Retinal pigment epithelial cell (primary cell): Measurements from ENCODE around the gene SLC24A3.

Source experiments
- DNase-seq: peaks from one replicate; pipeline ENCODE4 v3.0.0-alpha.2; 2010; ENCODE audit warnings: low read depth
- H3K4me3 ChIP-seq: 2 replicates; pipeline ENCODE4 v1.5.1; 2011; ENCODE audit warnings: mild to moderate bottlenecking, low read length, control low read depth, moderate library complexity
- TF ChIP-seq, protein P1 (sequence below): conservative IDR thresholded peaks from 2 replicates; pipeline ENCODE4 v1.5.1; 2011; ENCODE audit warnings: low read depth, low read length, control low read depth, inconsistent platforms

The SLC24A3 gene

DNA sequence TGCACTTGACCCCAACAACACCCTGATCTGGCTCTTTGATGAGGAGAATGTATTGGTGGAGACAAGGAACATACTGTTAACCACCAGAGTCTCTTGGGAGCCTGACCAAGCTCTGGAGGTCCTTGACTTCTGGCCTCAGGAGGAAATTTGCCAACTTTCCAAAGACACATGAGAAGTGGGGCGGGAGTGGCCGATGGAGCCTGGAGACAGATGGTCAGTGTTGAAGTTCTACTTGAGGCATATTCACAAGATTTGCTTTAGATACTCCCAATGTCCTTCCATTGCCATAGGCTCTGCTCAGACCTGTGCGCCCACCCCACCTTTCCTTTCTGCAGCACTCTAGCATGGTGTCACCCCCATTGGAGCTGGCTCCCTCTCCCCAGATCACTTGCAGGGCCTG lies 241.0 kb downstream of the SLC24A3 start:
- TF ChIP-seq, protein P1, sequence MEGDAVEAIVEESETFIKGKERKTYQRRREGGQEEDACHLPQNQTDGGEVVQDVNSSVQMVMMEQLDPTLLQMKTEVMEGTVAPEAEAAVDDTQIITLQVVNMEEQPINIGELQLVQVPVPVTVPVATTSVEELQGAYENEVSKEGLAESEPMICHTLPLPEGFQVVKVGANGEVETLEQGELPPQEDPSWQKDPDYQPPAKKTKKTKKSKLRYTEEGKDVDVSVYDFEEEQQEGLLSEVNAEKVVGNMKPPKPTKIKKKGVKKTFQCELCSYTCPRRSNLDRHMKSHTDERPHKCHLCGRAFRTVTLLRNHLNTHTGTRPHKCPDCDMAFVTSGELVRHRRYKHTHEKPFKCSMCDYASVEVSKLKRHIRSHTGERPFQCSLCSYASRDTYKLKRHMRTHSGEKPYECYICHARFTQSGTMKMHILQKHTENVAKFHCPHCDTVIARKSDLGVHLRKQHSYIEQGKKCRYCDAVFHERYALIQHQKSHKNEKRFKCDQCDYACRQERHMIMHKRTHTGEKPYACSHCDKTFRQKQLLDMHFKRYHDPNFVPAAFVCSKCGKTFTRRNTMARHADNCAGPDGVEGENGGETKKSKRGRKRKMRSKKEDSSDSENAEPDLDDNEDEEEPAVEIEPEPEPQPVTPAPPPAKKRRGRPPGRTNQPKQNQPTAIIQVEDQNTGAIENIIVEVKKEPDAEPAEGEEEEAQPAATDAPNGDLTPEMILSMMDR, result no peak
- DNase-seq, result no peak
- no peak overlapping the region for H3K4me3 ChIP-seq

DNA sequence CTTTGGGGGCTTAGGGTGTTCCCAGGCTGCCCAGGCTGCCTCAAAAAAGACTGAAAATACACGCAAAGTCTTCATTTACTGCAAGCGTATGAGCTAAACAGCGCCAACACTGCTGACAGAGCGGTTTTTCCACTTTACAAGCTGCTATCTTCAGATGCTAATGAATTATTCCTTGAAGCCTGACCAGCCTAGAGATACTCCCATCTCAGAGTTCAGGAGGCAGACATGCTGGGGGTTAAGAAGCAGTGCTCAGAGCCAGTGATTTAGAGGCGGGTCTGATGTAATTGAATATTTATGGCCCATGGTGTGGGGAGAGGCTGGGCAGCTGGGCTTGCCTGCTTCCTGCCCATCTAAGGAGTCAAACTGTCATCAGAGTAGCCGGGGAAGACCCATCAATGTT lies 241.4 kb downstream of the SLC24A3 start:
- TF ChIP-seq, protein P1, result no peak
- DNase-seq, result no peak
- H3K4me3 ChIP-seq, result no peak overlapping the region

GRCh38 chr20:19456595-19457395 lies 244.4 kb downstream of the SLC24A3 start:
- DNase-seq, result no peak
- TF ChIP-seq, protein P1, result no peak
- no peak overlapping the region for H3K4me3 ChIP-seq

DNA sequence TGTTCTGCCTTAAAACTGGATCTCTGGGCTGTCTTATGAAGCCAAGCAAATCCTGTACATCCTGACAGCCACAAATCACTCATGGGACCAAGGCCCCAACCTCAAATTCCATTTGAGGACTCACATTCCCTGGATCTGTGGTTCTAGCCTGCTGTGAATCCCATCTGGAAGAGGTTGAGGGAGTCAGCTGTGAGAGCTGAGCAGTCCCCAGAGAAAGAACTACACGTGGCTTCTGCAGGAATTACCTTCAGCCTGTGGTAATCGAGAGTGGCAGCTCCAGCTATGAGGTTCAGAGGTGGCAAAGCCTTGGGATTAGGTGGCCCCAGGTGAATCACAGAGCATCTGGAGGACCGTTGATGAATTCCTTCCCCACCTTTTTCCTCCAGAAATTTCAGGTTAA lies 245.2 kb downstream of the SLC24A3 start:
- H3K4me3 ChIP-seq, result no peak overlapping the region
- no peak for DNase-seq
- TF ChIP-seq, protein P1, result no peak

DNA sequence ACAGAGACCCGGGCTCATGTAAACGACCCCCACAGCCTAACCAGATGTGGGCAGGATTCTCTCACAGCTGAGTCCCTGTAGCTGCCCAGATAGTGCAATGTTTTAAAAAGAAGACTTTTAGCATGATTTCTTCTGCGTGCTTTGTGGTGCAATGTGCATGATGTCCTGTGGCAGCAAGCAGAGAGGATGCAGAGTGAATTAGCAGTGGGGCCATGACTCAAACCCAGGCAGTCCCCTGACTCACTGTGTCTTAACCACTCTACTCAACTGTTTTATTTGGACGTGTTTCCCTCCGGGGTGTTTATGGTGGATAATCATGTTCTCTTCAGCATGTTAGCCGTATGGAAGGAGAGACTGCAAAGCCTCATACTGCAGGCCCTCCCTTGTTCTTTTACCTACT lies 247.9 kb downstream of the SLC24A3 start:
- no peak for DNase-seq
- TF ChIP-seq, protein P1, result no peak
- H3K4me3 ChIP-seq, result no peak overlapping the region

GRCh38 chr20:19462491-19462890 lies 250.0 kb downstream of the SLC24A3 start:
- no peak overlapping the region for H3K4me3 ChIP-seq
- DNase-seq, result no peak
- TF ChIP-seq, protein P1, result no peak

DNA sequence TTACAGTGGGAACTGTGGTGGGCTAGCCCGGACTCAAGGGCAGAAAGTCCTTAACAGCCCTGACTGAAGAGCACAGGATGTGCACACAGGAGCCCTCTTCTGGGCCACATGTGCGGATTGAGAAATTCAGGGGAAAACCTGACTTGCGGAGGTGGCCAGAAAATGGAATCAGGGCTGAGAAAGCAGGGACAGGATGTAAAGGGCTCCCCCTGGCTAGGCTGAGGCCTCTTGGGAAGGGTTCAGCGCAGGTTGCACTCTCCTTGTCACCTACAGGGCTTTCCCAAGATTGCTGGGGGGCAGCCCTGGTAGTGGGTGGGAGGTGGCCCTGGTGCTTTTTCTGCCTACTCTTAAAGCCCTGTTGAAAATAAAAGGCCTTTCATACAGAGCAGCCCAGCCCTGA lies 251.2 kb downstream of the SLC24A3 start:
- TF ChIP-seq, protein P1, result no peak
- H3K4me3 ChIP-seq, result no peak overlapping the region
- no peak for DNase-seq
